HepG2 (cell line): ENCODE measurements around the gene TFDP2. TPM values are rescaled to one million over a fixed set of nuclear protein-coding genes. Genes with fewer than 3 reads are reported as not detected.

Experiments
- CEBPB ChIP-seq: IDR thresholded peaks from 2 replicates; pipeline ENCODE4 v1.6.1; 2011; ENCODE audit warnings: low read depth, low read length, improper control_type of control experiment, borderline replicate concordance
- CEBPG ChIP-seq: IDR thresholded peaks from 2 replicates; pipeline ENCODE4 v1.6.1; 2016
- EHMT2 ChIP-seq: fragments of 200-600 bp; sonication (generic); IDR thresholded peaks from 2 replicates; pipeline ENCODE4 v1.7.0; 2017; ENCODE audit warnings: antibody characterized with exemption, low read depth, low read length, borderline replicate concordance
- FOXO1 ChIP-seq: sonication (generic); formaldehyde crosslinking; IDR thresholded peaks from 2 replicates; pipeline ENCODE4 v1.4.0; 2020; ENCODE audit warnings: missing genetic modification reagents
- GFI1 ChIP-seq: sonication (generic); formaldehyde crosslinking; IDR thresholded peaks from 2 replicates; pipeline ENCODE4 v1.5.0; 2020; ENCODE audit warnings: missing genetic modification reagents, mild to moderate bottlenecking, borderline replicate concordance
- MIXL1 ChIP-seq: IDR thresholded peaks from 2 replicates; pipeline ENCODE4 v1.6.1; 2016
- NR2F2 ChIP-seq: IDR thresholded peaks from 2 replicates; pipeline ENCODE4 v1.6.1; 2012; ENCODE audit warnings: low read depth, inconsistent platforms, borderline replicate concordance
- NR2F6 ChIP-seq, 2 experiments: IDR thresholded peaks; 2 replicates each; pipeline ENCODE4 v1.6.1; 2016; ENCODE audit warnings: antibody characterized with exemption in 1 of 2, mild to moderate bottlenecking in 1 of 2
- PHF21A ChIP-seq: sonication (generic); formaldehyde crosslinking; IDR thresholded peaks from 2 replicates; pipeline ENCODE4 v1.5.0; 2020; ENCODE audit warnings: mild to moderate bottlenecking, missing genetic modification reagents
- POGZ ChIP-seq: sonication (generic); formaldehyde crosslinking; IDR thresholded peaks from 2 replicates; pipeline ENCODE4 v1.4.0; 2020; ENCODE audit warnings: mild to moderate bottlenecking, missing genetic modification reagents
- PPARG ChIP-seq: conservative IDR thresholded peaks from 2 replicates; pipeline ENCODE4 v1.6.1; 2016; ENCODE audit warnings: missing biosample characterization, missing genetic modification reagents
- RXRA ChIP-seq: sonication (generic); formaldehyde crosslinking; IDR thresholded peaks from 2 replicates; pipeline ENCODE4 v1.5.1; 2020; ENCODE audit warnings: missing genetic modification reagents
- SAP130 ChIP-seq: IDR thresholded peaks from 2 replicates; pipeline ENCODE4 v1.6.1; 2016; ENCODE audit warnings: low read depth
- SOX6 ChIP-seq, 2 experiments: fragments of 450-650 bp in 1 of 2; sonication (generic) in 1 of 2; formaldehyde crosslinking in 1 of 2; IDR thresholded peaks; 2 replicates each; pipeline versions ENCODE4 v1.4.0 to v1.6.1; 2017 to 2020; ENCODE audit warnings: antibody characterized with exemption in 1 of 2, mild to moderate bottlenecking in 1 of 2, missing genetic modification reagents in 1 of 2
- ZNF292 ChIP-seq: sonication (generic); formaldehyde crosslinking; IDR thresholded peaks from 2 replicates; pipeline ENCODE4 v1.8.1; 2022; ENCODE audit warnings: mild to moderate bottlenecking, low read depth, missing genetic modification reagents, borderline replicate concordance
- ZNF333 ChIP-seq: sonication (generic); formaldehyde crosslinking; IDR thresholded peaks from 2 replicates; pipeline ENCODE4 v1.4.0; 2020; ENCODE audit warnings: mild to moderate bottlenecking, missing genetic modification reagents, borderline replicate concordance
- ZNF614 ChIP-seq: IDR thresholded peaks from 2 replicates; pipeline ENCODE4 v1.6.1; 2018; ENCODE audit warnings: missing biosample characterization, missing genetic modification reagents, inconsistent platforms, borderline replicate concordance
- ZNF7 ChIP-seq: IDR thresholded peaks from 2 replicates; pipeline ENCODE4 v1.6.1; 2016; ENCODE audit warnings: missing biosample characterization, missing genetic modification reagents
- polyA plus RNA-seq, 8 experiments: library from polyadenylated mRNA; depleted of rRNA in 3 of 8; stranded (reverse) in 7 of 8; unstranded in 1 of 8; fragments of >200 nt; fragmentation: Illumina TruSeq in 4 of 8; extraction: Trizol in 4 of 8; gene quantifications; 2 replicates each; pipeline versions ENCODE4 v1.2.1 to v1.2.3, GENCODE V29; 2011 to 2016; ENCODE audit warnings: low read depth in 4 of 8, missing spikeins in 1 of 8, mixed read lengths in 1 of 8; ENCODE audit not compliant: insufficient read depth in 1 of 8
- total RNA-seq, 5 experiments: library from RNA; depleted of rRNA; stranded (reverse); fragments of >200 nt; fragmentation: Illumina TruSeq; extraction: Trizol; gene quantifications; 2 replicates each; pipeline ENCODE4 v1.2.3, GENCODE V29; 2016; ENCODE audit warnings: low read depth in 1 of 5
- TF ChIP-seq, protein P1 (sequence below): sonication (generic); formaldehyde crosslinking; IDR thresholded peaks from 2 replicates; pipeline ENCODE4 v1.4.0; 2020; ENCODE audit warnings: missing genetic modification reagents
- TF ChIP-seq, protein P2 (sequence below): sonication (generic); formaldehyde crosslinking; IDR thresholded peaks from 2 replicates; pipeline ENCODE4 v1.4.0; 2020; ENCODE audit warnings: missing genetic modification reagents, borderline replicate concordance
- TF ChIP-seq, protein P3 (sequence below): sonication (generic); formaldehyde crosslinking; conservative IDR thresholded peaks from 2 replicates; pipeline ENCODE4 v1.4.0; 2020; ENCODE audit warnings: missing genetic modification reagents
- TF ChIP-seq, protein P4 (sequence below): IDR thresholded peaks from 2 replicates; pipeline ENCODE4 v1.6.1; 2018; ENCODE audit warnings: missing genetic modification reagents
- TF ChIP-seq, protein P5 (sequence below): sonication (generic); formaldehyde crosslinking; IDR thresholded peaks from 2 replicates; pipeline ENCODE4 v1.5.0; 2020; ENCODE audit warnings: mild to moderate bottlenecking, missing genetic modification reagents

Gene TFDP2
- total and polyA plus RNA-seq, 2 of the 13 experiments (the other 11 are each of a cell fraction or from before 2014, with no cell fraction given), result 17.9 to 37.4 TPM

DNA sequence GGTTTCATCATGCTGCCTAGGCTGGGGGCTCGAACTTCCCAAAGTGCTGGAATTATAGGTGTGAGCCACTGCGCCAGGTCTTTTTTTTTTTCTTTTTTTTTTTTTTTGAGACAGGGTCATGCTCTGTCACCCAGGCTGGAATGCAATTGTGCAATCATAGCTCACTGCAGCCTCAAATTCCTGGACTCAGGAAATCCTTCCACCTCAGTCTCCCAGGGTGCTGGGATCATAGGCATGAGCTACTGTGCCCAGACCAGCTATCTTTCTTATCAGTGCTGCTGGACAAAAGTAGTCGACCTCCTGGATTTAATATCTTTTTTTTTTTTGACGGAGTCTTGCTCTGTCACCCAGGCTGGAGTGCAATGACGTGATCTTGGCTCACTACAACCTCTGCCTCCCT is 60.8 kb downstream of the TFDP2 start (continued):
- peak; percentile 94 for TF ChIP-seq CEBPG (CRISPR knock-in tag)
- TF ChIP-seq NR2F6 (IDR thresholded peaks at IDR 0.05), result peak; percentile 76
- peak; percentile 85 for TF ChIP-seq NR2F6 (CRISPR knock-in tag; IDR thresholded peaks at IDR 0.05)
- TF ChIP-seq, protein P1, sequence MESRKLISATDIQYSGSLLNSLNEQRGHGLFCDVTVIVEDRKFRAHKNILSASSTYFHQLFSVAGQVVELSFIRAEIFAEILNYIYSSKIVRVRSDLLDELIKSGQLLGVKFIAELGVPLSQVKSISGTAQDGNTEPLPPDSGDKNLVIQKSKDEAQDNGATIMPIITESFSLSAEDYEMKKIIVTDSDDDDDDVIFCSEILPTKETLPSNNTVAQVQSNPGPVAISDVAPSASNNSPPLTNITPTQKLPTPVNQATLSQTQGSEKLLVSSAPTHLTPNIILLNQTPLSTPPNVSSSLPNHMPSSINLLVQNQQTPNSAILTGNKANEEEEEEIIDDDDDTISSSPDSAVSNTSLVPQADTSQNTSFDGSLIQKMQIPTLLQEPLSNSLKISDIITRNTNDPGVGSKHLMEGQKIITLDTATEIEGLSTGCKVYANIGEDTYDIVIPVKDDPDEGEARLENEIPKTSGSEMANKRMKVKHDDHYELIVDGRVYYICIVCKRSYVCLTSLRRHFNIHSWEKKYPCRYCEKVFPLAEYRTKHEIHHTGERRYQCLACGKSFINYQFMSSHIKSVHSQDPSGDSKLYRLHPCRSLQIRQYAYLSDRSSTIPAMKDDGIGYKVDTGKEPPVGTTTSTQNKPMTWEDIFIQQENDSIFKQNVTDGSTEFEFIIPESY (CRISPR knock-in tag), result no peak
- TF ChIP-seq, protein P2, sequence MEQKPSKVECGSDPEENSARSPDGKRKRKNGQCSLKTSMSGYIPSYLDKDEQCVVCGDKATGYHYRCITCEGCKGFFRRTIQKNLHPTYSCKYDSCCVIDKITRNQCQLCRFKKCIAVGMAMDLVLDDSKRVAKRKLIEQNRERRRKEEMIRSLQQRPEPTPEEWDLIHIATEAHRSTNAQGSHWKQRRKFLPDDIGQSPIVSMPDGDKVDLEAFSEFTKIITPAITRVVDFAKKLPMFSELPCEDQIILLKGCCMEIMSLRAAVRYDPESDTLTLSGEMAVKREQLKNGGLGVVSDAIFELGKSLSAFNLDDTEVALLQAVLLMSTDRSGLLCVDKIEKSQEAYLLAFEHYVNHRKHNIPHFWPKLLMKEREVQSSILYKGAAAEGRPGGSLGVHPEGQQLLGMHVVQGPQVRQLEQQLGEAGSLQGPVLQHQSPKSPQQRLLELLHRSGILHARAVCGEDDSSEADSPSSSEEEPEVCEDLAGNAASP (CRISPR knock-in tag), result peak; percentile 19; the same call in 1 of the 2 replicates
- peak; percentile 38; the same call in 1 of the 2 replicates for TF ChIP-seq GFI1 (CRISPR knock-in tag)
- TF ChIP-seq, protein P3, sequence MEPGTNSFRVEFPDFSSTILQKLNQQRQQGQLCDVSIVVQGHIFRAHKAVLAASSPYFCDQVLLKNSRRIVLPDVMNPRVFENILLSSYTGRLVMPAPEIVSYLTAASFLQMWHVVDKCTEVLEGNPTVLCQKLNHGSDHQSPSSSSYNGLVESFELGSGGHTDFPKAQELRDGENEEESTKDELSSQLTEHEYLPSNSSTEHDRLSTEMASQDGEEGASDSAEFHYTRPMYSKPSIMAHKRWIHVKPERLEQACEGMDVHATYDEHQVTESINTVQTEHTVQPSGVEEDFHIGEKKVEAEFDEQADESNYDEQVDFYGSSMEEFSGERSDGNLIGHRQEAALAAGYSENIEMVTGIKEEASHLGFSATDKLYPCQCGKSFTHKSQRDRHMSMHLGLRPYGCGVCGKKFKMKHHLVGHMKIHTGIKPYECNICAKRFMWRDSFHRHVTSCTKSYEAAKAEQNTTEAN (CRISPR knock-in tag), result no peak
- no peak for TF ChIP-seq ZNF7 (CRISPR knock-in tag)
- no peak for TF ChIP-seq ZNF333 (CRISPR knock-in tag)
- TF ChIP-seq, protein P4, sequence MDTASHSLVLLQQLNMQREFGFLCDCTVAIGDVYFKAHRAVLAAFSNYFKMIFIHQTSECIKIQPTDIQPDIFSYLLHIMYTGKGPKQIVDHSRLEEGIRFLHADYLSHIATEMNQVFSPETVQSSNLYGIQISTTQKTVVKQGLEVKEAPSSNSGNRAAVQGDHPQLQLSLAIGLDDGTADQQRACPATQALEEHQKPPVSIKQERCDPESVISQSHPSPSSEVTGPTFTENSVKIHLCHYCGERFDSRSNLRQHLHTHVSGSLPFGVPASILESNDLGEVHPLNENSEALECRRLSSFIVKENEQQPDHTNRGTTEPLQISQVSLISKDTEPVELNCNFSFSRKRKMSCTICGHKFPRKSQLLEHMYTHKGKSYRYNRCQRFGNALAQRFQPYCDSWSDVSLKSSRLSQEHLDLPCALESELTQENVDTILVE (CRISPR knock-in tag), result no peak
- peak; percentile 76 for TF ChIP-seq PPARG (CRISPR knock-in tag)
- peak; percentile 93 for TF ChIP-seq CEBPB
- TF ChIP-seq SAP130, result peak; percentile 35
- no peak for TF ChIP-seq ZNF614 (CRISPR knock-in tag)
- 0 out of 2 replicates have a peak, but pooled peaks have one; percentile 20 for TF ChIP-seq FOXO1
- TF ChIP-seq MIXL1 (CRISPR knock-in tag), result 0 out of 2 replicates have a peak, but pooled peaks have one; percentile 21
- 0 out of 2 replicates have a peak, but pooled peaks have one; percentile 27 for TF ChIP-seq ZNF292 (CRISPR knock-in tag)
- no peak for TF ChIP-seq SOX6 (IDR thresholded peaks at IDR 0.05)
- TF ChIP-seq SOX6 (CRISPR knock-in tag; IDR thresholded peaks at IDR 0.05), result peak; percentile 42; the same call in 1 of the 2 replicates
- TF ChIP-seq EHMT2, result no peak
- TF ChIP-seq POGZ, result peak; percentile 64; the same call in 1 of the 2 replicates
- peak; percentile 72; the same call in 1 of the 2 replicates for TF ChIP-seq PHF21A (CRISPR knock-in tag)
- peak; percentile 73 for TF ChIP-seq NR2F2
- TF ChIP-seq, protein P5, sequence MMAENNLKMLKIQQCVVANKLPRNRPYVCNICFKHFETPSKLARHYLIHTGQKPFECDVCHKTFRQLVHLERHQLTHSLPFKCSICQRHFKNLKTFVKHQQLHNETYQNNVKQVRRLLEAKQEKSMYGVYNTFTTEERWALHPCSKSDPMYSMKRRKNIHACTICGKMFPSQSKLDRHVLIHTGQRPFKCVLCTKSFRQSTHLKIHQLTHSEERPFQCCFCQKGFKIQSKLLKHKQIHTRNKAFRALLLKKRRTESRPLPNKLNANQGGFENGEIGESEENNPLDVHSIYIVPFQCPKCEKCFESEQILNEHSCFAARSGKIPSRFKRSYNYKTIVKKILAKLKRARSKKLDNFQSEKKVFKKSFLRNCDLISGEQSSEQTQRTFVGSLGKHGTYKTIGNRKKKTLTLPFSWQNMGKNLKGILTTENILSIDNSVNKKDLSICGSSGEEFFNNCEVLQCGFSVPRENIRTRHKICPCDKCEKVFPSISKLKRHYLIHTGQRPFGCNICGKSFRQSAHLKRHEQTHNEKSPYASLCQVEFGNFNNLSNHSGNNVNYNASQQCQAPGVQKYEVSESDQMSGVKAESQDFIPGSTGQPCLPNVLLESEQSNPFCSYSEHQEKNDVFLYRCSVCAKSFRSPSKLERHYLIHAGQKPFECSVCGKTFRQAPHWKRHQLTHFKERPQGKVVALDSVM, result peak; percentile 95
- peak; percentile 49; the same call in 1 of the 2 replicates for TF ChIP-seq RXRA (CRISPR knock-in tag)
